CD8-positive, alpha-beta memory T cell (primary cell): ENCODE results near the gene BACH2. TPM values are rescaled to one million over a fixed set of nuclear protein-coding genes. Genes with fewer than 3 reads are reported as not detected.

Experiments
- CTCF ChIA-PET: fragments of 350-600 bp; sonication (Branson Sonifier 250); formaldehyde crosslinking; loops from one replicate; lab custom pipeline; 2021; ENCODE audit warnings: antibody characterized with exemption; lab: Charles Lee
- POLR2A ChIA-PET: fragments of 350-600 bp; sonication (Branson Sonifier 250); formaldehyde crosslinking; loops from one replicate; lab custom pipeline; 2021; ENCODE audit warnings: antibody characterized with exemption; lab: Charles Lee
- DNase-seq, 5 donors: peaks; one replicate each; pipeline versions ENCODE4 v3.0.0 to v3.0.0-alpha.2; 2020 to 2022; ENCODE audit warnings: mixed read lengths in 1 of 5
- H3K27ac ChIP-seq: one replicate; pipeline ENCODE4 v1.7.0; 2013; ENCODE audit warnings: low read depth, mild to moderate bottlenecking, low read length, moderate library complexity
- H3K27me3 ChIP-seq: 2 replicates; pipeline ENCODE4 v1.7.0; 2013; ENCODE audit warnings: low read length, mild to moderate bottlenecking; ENCODE audit not compliant: insufficient read depth, poor library complexity, severe bottlenecking
- H3K36me3 ChIP-seq: 2 replicates; pipeline ENCODE4 v1.7.0; 2013; ENCODE audit warnings: mild to moderate bottlenecking, low read length, moderate library complexity; ENCODE audit not compliant: insufficient read depth
- H3K4me1 ChIP-seq: 2 replicates; pipeline ENCODE4 v1.7.0; 2013; ENCODE audit warnings: mild to moderate bottlenecking, low read length, moderate library complexity; ENCODE audit not compliant: insufficient read depth
- H3K4me3 ChIP-seq: 2 replicates; pipeline ENCODE4 v1.7.0; 2013; ENCODE audit warnings: mild to moderate bottlenecking, low read length
- H3K9me3 ChIP-seq: 2 replicates; pipeline ENCODE4 v1.7.0; 2013; ENCODE audit warnings: mild to moderate bottlenecking, low read length
- H3K27ac Mint-ChIP-seq, 8 donors: one replicate each; pipeline ENCODE4 v1.8.0; 2020 to 2021; ENCODE audit warnings: mixed read lengths in 8 of 8, mild to moderate bottlenecking in 6 of 8, inconsistent platforms in 3 of 8, moderate library complexity in 3 of 8
- H3K27me3 Mint-ChIP-seq, 2 donors: one replicate each; pipeline ENCODE4 v1.8.0; 2020 to 2021; ENCODE audit warnings: mixed read lengths in 2 of 2, mild to moderate bottlenecking in 1 of 2, moderate library complexity in 1 of 2
- H3K36me3 Mint-ChIP-seq, 3 donors: one replicate each; pipeline ENCODE4 v1.8.0; 2020 to 2021; ENCODE audit warnings: mixed read lengths in 3 of 3, inconsistent platforms in 1 of 3, mild to moderate bottlenecking in 1 of 3
- H3K4me1 Mint-ChIP-seq, 3 donors: one replicate each; pipeline ENCODE4 v1.8.0; 2020 to 2021; ENCODE audit warnings: mixed read lengths in 3 of 3, inconsistent platforms in 1 of 3, mild to moderate bottlenecking in 1 of 3
- H3K4me3 Mint-ChIP-seq, 7 donors: one replicate each; pipeline ENCODE4 v1.8.0; 2020 to 2021; ENCODE audit warnings: mixed read lengths in 7 of 7, mild to moderate bottlenecking in 6 of 7, moderate library complexity in 4 of 7, inconsistent platforms in 2 of 7
- H3K9me3 Mint-ChIP-seq, 5 donors: one replicate each; pipeline ENCODE4 v1.8.0; 2020 to 2022; ENCODE audit warnings: mixed read lengths in 5 of 5, mild to moderate bottlenecking in 3 of 5, moderate library complexity in 2 of 5, inconsistent platforms in 1 of 5
- polyA plus RNA-seq: library from polyadenylated mRNA; unstranded; fragments of 300-500 nt; fragmentation: Illumina TruSeq; gene quantifications from one replicate; pipeline ENCODE4 v1.2.3, GENCODE V29; 2021
- total RNA-seq, 2 experiments: library from RNA; stranded (reverse); gene quantifications; one replicate each; pipeline ENCODE4 v1.2.3, GENCODE V29; 2021

The BACH2 gene
- total and polyA plus RNA-seq, 3 experiments from 2014 or later, result 7.4 to 41.8 (median 39.9) TPM

- DNase-seq, result no peak
- Mint-ChIP-seq H3K4me3 (peak overlapping the region in 2 of 7 donors; percentile 5 to 35), H3K4me1 (peaks cover 72 to 85% (median 83%) of the 10 kb centered on the region in 3 donors), H3K9me3 (no peaks in the 10 kb centered on the region), H3K27me3 (no peaks in the 10 kb centered on the region), H3K36me3 (peaks cover 4 to 35% (median 9%) of the 10 kb centered on the region in 3 donors), H3K27ac (peak overlapping the region in 4 of 8 donors; percentile 15 to 43 (median 28))
- POLR2A ChIA-PET, result interaction anchor here (0.9 kb wide), 1 partner anchor 10 kb away, joined by 3 read pairs; no protein-coding TSS in a partner anchor
- Histone ChIP-seq H3K4me1 (peaks cover 44% of the 10 kb centered on the region), H3K4me3 (no peak overlapping the region), H3K27ac (no peak overlapping the region), H3K27me3 (no peaks in the 10 kb centered on the region), H3K9me3 (no peaks in the 10 kb centered on the region), H3K36me3 (no peaks in the 10 kb centered on the region)
- CTCF ChIA-PET, result interaction anchor here (2.4 kb wide), 1 partner anchor 11 kb away, joined by 8 read pairs; no protein-coding TSS in a partner anchor
These were observed 224.1 kb downstream of the BACH2 start for GRCh38 chr6:90072501-90072900.

GRCh38 chr6:90068703-90069523, 227.7 kb downstream of the BACH2 start:
- no peaks in the 10 kb centered on the region for H3K9me3 Mint-ChIP-seq
- H3K27ac Mint-ChIP-seq, result no peak overlapping the region
- Histone ChIP-seq H3K27me3 (no peaks in the 10 kb centered on the region), H3K4me1 (peaks cover 32% of the 10 kb centered on the region), H3K36me3 (peaks cover 5% of the 10 kb centered on the region), H3K9me3 (no peaks in the 10 kb centered on the region), H3K27ac (no peak overlapping the region), H3K4me3 (no peak overlapping the region)
- H3K4me3 Mint-ChIP-seq, result peak overlapping the region in 1 of 7 donors; percentile 24
- H3K4me1 Mint-ChIP-seq, result peaks cover 63 to 78% (median 70%) of the 10 kb centered on the region in 3 donors
- POLR2A ChIA-PET, result interaction anchor here (0.6 to 0.7 kb wide), 2 partner anchors 15 to 55 kb away, joined by 3 to 4 read pairs; no protein-coding TSS in a partner anchor
- CTCF ChIA-PET, result no interaction called here
- H3K36me3 Mint-ChIP-seq, result peaks cover 4 to 45% (median 15%) of the 10 kb centered on the region in 3 donors
- no peaks in the 10 kb centered on the region for H3K27me3 Mint-ChIP-seq
- DNase-seq, result no peak

GRCh38 chr6:90068264-90068663, 228.4 kb downstream of the BACH2 start:
- Histone ChIP-seq H3K4me1 (peaks cover 32% of the 10 kb centered on the region), H3K36me3 (peaks cover 5% of the 10 kb centered on the region), H3K27ac (no peak overlapping the region), H3K4me3 (no peak overlapping the region), H3K27me3 (no peaks in the 10 kb centered on the region), H3K9me3 (no peaks in the 10 kb centered on the region)
- Mint-ChIP-seq H3K4me1 (peaks cover 60 to 80% (median 65%) of the 10 kb centered on the region in 3 donors), H3K27me3 (no peaks in the 10 kb centered on the region), H3K9me3 (no peaks in the 10 kb centered on the region), H3K27ac (no peak overlapping the region), H3K4me3 (peak overlapping the region in 2 of 7 donors; percentile 7 to 24), H3K36me3 (peaks cover 4 to 46% (median 15%) of the 10 kb centered on the region in 3 donors)
- no peak for DNase-seq
- ChIA-PET CTCF (interaction anchor here (1.2 to 1.5 kb wide), 2 partner anchors 15 to 411 kb away, joined by 3 to 4 read pairs; no protein-coding TSS in a partner anchor), POLR2A (interaction anchor here (0.6 to 0.7 kb wide), 2 partner anchors 16 to 56 kb away, joined by 3 to 4 read pairs; no protein-coding TSS in a partner anchor)

- CTCF ChIA-PET, result interaction anchor here (1.5 kb wide), 1 partner anchor 412 kb away, joined by 3 read pairs; no protein-coding TSS in a partner anchor
- H3K9me3 ChIP-seq, result no peaks in the 10 kb centered on the region
- Mint-ChIP-seq H3K27ac (no peak overlapping the region), H3K4me3 (no peak overlapping the region), H3K9me3 (no peaks in the 10 kb centered on the region), H3K36me3 (peaks cover 4 to 42% (median 15%) of the 10 kb centered on the region in 3 donors), H3K27me3 (no peaks in the 10 kb centered on the region), H3K4me1 (peaks cover 46 to 66% (median 49%) of the 10 kb centered on the region in 3 donors)
- peaks cover 19% of the 10 kb centered on the region for H3K4me1 ChIP-seq
- DNase-seq, result no peak
- no peak overlapping the region for H3K4me3 ChIP-seq
- H3K27me3 ChIP-seq, result no peaks in the 10 kb centered on the region
- H3K27ac ChIP-seq, result no peak overlapping the region
- POLR2A ChIA-PET, result no interaction called here
- peaks cover 10% of the 10 kb centered on the region for H3K36me3 ChIP-seq
These were observed 229.9 kb downstream of the BACH2 start for GRCh38 chr6:90066697-90067096.

- Mint-ChIP-seq H3K4me1 (peaks cover 37 to 57% (median 39%) of the 10 kb centered on the region in 3 donors), H3K4me3 (no peak overlapping the region), H3K9me3 (peaks cover 0 to under 1% (median 0%) of the 10 kb centered on the region in 5 donors), H3K27me3 (no peaks in the 10 kb centered on the region), H3K36me3 (peaks cover 6 to 36% (median 9%) of the 10 kb centered on the region in 3 donors), H3K27ac (no peak overlapping the region)
- peaks cover 19% of the 10 kb centered on the region for H3K4me1 ChIP-seq
- ChIA-PET CTCF (no interaction called here), POLR2A (no interaction called here)
- no peak for DNase-seq
- no peak overlapping the region for H3K27ac ChIP-seq
- no peak overlapping the region for H3K4me3 ChIP-seq
- H3K9me3 ChIP-seq, result no peaks in the 10 kb centered on the region
- H3K36me3 ChIP-seq, result peaks cover 14% of the 10 kb centered on the region
- no peaks in the 10 kb centered on the region for H3K27me3 ChIP-seq
These were observed 231.5 kb downstream of the BACH2 start for GRCh38 chr6:90065173-90065572.

- Histone ChIP-seq H3K4me3 (no peak overlapping the region), H3K27ac (no peak overlapping the region), H3K36me3 (peaks cover 14% of the 10 kb centered on the region), H3K9me3 (no peaks in the 10 kb centered on the region), H3K4me1 (peaks cover 16% of the 10 kb centered on the region), H3K27me3 (no peaks in the 10 kb centered on the region)
- H3K4me1 Mint-ChIP-seq, result peaks cover 22 to 38% (median 24%) of the 10 kb centered on the region in 3 donors
- no peak for DNase-seq
- H3K36me3 Mint-ChIP-seq, result peaks cover 8 to 27% (median 9%) of the 10 kb centered on the region in 3 donors
- no peak overlapping the region for H3K27ac Mint-ChIP-seq
- H3K27me3 Mint-ChIP-seq, result no peaks in the 10 kb centered on the region
- ChIA-PET CTCF (interaction anchor here (2.5 kb wide), 1 partner anchor 9 kb away, joined by 8 read pairs; no protein-coding TSS in a partner anchor), POLR2A (no interaction called here)
- H3K9me3 Mint-ChIP-seq, result peaks cover 0 to 4% (median 0%) of the 10 kb centered on the region in 5 donors
- H3K4me3 Mint-ChIP-seq, result no peak overlapping the region
These were observed 234.0 kb downstream of the BACH2 start for GRCh38 chr6:90062667-90063066.

- POLR2A ChIA-PET, result no interaction called here
- H3K36me3 ChIP-seq, result peaks cover 14% of the 10 kb centered on the region
- H3K4me1 ChIP-seq, result peaks cover 12% of the 10 kb centered on the region
- no peak for DNase-seq
- no peaks in the 10 kb centered on the region for H3K9me3 ChIP-seq
- CTCF ChIA-PET, result interaction anchor here (1.0 to 2.5 kb wide), 2 partner anchors 10 to 62 kb away, joined by 3 to 8 read pairs; no protein-coding TSS in a partner anchor
- Mint-ChIP-seq H3K36me3 (peaks cover 5 to 22% (median 11%) of the 10 kb centered on the region in 3 donors), H3K4me3 (no peak overlapping the region), H3K27me3 (no peaks in the 10 kb centered on the region), H3K27ac (no peak overlapping the region), H3K9me3 (peaks cover 0 to 4% (median 0%) of the 10 kb centered on the region in 5 donors), H3K4me1 (peaks cover 19 to 34% (median 19%) of the 10 kb centered on the region in 3 donors)
- no peak overlapping the region for H3K27ac ChIP-seq
- H3K4me3 ChIP-seq, result no peak overlapping the region
- H3K27me3 ChIP-seq, result no peaks in the 10 kb centered on the region
These were observed 234.6 kb downstream of the BACH2 start for GRCh38 chr6:90062051-90062450.
